ENCODE results near the gene LYRM1.
"Not testable (repeated sequence)": the region's sequence is repeated elsewhere in the genome, so short reads cannot be mapped to it uniquely, and the experiment has no call there.

LYRM1 gene

DNA sequence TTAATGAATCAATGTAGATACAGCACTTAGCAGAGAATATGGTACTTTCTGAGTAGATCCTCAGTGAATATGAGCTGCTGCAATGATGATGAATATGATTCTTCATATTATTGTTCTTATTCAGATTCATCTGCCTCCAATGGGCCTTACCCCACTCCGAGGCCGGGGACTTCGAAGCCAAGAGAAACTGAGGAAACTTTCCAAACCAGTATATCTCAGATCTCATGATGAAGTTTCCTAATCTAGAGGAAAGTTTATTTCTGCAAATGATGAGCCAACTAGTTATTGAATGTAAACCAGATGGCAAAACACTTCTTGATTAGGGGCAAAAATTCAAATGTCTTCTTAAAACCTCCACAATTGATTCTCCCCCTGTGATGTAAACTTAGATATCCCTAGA is 23.3 kb downstream of the LYRM1 start:
- TF ChIP-seq EZH2phosphoT487 (conservative IDR thresholded peaks at IDR 0.05; ENCODE audit: low read length) (no peak), CTCF (IDR thresholded peaks at IDR 0.05; ENCODE audit: insufficient read depth, low read length, poor library complexity, severe bottlenecking) (no peak)

GRCh38 chr16:20925751-20926150 is 25.2 kb downstream of the LYRM1 start:
- Histone ChIP-seq H3K9ac (ENCODE audit: low read length) (no peak overlapping the region), H4K20me1 (ENCODE audit: low read depth, low read length) (no peaks in the 10 kb centered on the region), H3K4me2 (ENCODE audit: low read depth, low read length, poor library complexity, severe bottlenecking) (no peak overlapping the region), H3K27me3 (ENCODE audit: low read length) (no peaks in the 10 kb centered on the region), H3K27ac (ENCODE audit: low read depth, low read length) (no peak overlapping the region), H3K9me2 (replicated peaks; ENCODE audit: insufficient read depth, low read length) (no peaks in the 10 kb centered on the region), H2AFZ (ENCODE audit: low read depth, low read length, severe bottlenecking) (no peak overlapping the region), H3F3A (ENCODE audit: insufficient read depth) (no peaks in the 10 kb centered on the region), H3K9me3 (ENCODE audit: insufficient read depth, low read length) (no peaks in the 10 kb centered on the region), H3K4me3 (ENCODE audit: insufficient read depth, low read length, poor library complexity, severe bottlenecking) (no peak overlapping the region), H3K79me2 (ENCODE audit: insufficient read depth, low read length) (no peaks in the 10 kb centered on the region), H3K36me3 (ENCODE audit: low read length) (no peaks in the 10 kb centered on the region)
- TF ChIP-seq CTCF (IDR thresholded peaks at IDR 0.05; ENCODE audit: insufficient read depth, low read length, poor library complexity, severe bottlenecking) (no peak), EZH2phosphoT487 (conservative IDR thresholded peaks at IDR 0.05; ENCODE audit: low read length) (no peak)

More for the DNA sequence above, 23.3 kb downstream of the LYRM1 start:
- Histone ChIP-seq H3K9me2 (replicated peaks; ENCODE audit: insufficient read depth, low read length) (no peaks in the 10 kb centered on the region), H3K36me3 (ENCODE audit: low read length) (no peaks in the 10 kb centered on the region), H3K79me2 (ENCODE audit: insufficient read depth, low read length) (no peaks in the 10 kb centered on the region), H3K9ac (ENCODE audit: low read length) (no peak overlapping the region), H3K4me3 (ENCODE audit: insufficient read depth, low read length, poor library complexity, severe bottlenecking) (no peak overlapping the region), H2AFZ (ENCODE audit: low read depth, low read length, severe bottlenecking) (no peak overlapping the region), H3F3A (ENCODE audit: insufficient read depth) (no peaks in the 10 kb centered on the region), H4K20me1 (ENCODE audit: low read depth, low read length) (no peaks in the 10 kb centered on the region), H3K27me3 (ENCODE audit: low read length) (no peaks in the 10 kb centered on the region), H3K27ac (ENCODE audit: low read depth, low read length) (no peak overlapping the region), H3K4me2 (ENCODE audit: low read depth, low read length, poor library complexity, severe bottlenecking) (no peak overlapping the region), H3K9me3 (ENCODE audit: insufficient read depth, low read length) (no peaks in the 10 kb centered on the region)

GRCh38 chr16:20928774-20929411 is 28.3 kb downstream of the LYRM1 start:
- Histone ChIP-seq H3K9me2 (replicated peaks; ENCODE audit: insufficient read depth, low read length) (no peaks in the 10 kb centered on the region), H2AFZ (ENCODE audit: low read depth, low read length, severe bottlenecking) (no peak overlapping the region), H3K4me2 (ENCODE audit: low read depth, low read length, poor library complexity, severe bottlenecking) (no peak overlapping the region), H3K79me2 (ENCODE audit: insufficient read depth, low read length) (no peaks in the 10 kb centered on the region), H3K27me3 (ENCODE audit: low read length) (no peaks in the 10 kb centered on the region), H3F3A (ENCODE audit: insufficient read depth) (no peaks in the 10 kb centered on the region), H3K9ac (ENCODE audit: low read length) (no peak overlapping the region), H3K27ac (ENCODE audit: low read depth, low read length) (no peak overlapping the region), H3K36me3 (ENCODE audit: low read length) (no peaks in the 10 kb centered on the region), H3K4me3 (ENCODE audit: insufficient read depth, low read length, poor library complexity, severe bottlenecking) (no peak overlapping the region), H3K9me3 (ENCODE audit: insufficient read depth, low read length) (no peaks in the 10 kb centered on the region), H4K20me1 (ENCODE audit: low read depth, low read length) (no peaks in the 10 kb centered on the region)
- TF ChIP-seq EZH2phosphoT487 (conservative IDR thresholded peaks at IDR 0.05; ENCODE audit: low read length) (no peak), CTCF (IDR thresholded peaks at IDR 0.05; ENCODE audit: insufficient read depth, low read length, poor library complexity, severe bottlenecking) (no peak)

DNA sequence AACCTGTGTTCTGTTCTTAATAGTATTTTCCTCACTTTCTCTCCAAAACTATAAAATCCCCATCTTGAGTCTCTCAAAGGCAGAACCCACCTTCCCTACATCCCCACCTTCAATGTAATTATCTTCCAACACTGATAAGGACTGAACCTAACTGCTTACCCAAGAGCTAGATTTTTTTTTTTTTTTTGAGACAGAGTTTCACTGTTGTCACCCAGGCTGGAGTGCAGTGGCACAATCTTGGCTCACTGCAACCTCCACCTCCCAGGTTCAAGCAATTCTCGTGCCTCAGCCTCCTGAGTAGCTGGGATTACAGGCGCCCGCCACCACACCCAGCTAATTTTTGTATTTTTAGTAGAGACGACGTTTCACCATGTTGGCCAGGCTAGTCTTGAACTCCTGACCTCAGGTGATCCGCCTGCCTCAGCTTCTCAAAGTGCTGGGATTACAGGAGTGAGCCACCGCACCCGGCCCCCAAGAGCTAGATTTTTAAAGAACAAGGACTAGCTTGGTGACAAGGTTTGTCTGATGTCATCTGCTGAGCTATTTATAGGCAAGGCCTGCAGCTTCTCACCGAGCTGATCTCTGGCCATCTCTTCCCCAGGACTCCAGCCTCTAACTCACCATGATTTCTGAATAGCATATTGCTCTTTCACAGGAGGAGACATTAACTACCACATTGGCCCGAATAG is 29.2 kb downstream of the LYRM1 start:
- not testable (repeated sequence) for H3K4me3 ChIP-seq (ENCODE audit: insufficient read depth, low read length, poor library complexity, severe bottlenecking); H4K20me1 ChIP-seq (ENCODE audit: low read depth, low read length); H3K36me3 ChIP-seq (ENCODE audit: low read length); H3K27ac ChIP-seq (ENCODE audit: low read depth, low read length); H3K9me2 ChIP-seq (replicated peaks; ENCODE audit: insufficient read depth, low read length); H3K27me3 ChIP-seq (ENCODE audit: low read length); H3K9me3 ChIP-seq (ENCODE audit: insufficient read depth, low read length); H3K79me2 ChIP-seq (ENCODE audit: insufficient read depth, low read length); H3F3A ChIP-seq (ENCODE audit: insufficient read depth); H2AFZ ChIP-seq (ENCODE audit: low read depth, low read length, severe bottlenecking); H3K9ac ChIP-seq (ENCODE audit: low read length); H3K4me2 ChIP-seq (ENCODE audit: low read depth, low read length, poor library complexity, severe bottlenecking)
